ENCODE measurements around the gene NMT1.

The NMT1 gene

DNA sequence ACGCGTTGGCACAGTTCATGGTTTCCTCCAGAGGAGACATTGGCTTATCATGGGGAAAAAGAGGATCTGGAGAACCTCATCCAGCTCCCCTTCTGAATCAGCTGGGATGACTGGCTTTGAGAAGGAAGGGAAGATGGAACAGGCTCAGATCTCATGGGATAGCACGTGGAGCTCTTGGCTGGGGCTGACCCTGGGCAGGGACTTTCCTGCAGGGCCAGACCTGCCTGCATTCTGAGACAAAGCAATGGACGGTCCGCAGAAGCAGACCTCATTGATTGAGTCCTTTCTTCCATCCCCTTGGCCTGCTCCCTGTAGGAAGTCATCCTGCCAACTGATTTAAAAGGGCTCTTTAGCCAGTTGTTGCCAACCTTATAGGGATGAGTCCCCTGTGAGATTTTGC is 45.0 kb downstream of the NMT1 start:
- no peak for DNase-seq

DNA sequence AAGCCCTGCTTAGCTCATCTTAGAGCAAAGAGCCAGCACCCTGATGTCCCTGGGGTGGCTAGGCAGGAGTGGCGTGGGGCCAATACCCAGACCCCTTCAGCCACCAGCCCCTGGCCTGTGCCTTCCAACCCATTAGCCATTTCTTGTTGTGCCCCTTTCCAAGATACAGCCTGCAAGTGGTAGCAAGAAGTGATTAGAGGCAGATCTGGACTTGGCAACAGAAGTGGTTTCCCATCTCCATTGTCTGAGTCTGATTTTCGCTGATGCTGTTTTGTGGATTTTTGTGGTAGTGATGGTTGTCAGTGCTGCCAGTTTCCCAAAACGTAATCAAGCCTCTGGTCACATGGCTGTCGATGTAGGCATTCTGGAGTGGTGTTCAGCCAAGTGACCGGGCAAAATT is 45.5 kb downstream of the NMT1 start:
- DNase-seq: no peak

DNA sequence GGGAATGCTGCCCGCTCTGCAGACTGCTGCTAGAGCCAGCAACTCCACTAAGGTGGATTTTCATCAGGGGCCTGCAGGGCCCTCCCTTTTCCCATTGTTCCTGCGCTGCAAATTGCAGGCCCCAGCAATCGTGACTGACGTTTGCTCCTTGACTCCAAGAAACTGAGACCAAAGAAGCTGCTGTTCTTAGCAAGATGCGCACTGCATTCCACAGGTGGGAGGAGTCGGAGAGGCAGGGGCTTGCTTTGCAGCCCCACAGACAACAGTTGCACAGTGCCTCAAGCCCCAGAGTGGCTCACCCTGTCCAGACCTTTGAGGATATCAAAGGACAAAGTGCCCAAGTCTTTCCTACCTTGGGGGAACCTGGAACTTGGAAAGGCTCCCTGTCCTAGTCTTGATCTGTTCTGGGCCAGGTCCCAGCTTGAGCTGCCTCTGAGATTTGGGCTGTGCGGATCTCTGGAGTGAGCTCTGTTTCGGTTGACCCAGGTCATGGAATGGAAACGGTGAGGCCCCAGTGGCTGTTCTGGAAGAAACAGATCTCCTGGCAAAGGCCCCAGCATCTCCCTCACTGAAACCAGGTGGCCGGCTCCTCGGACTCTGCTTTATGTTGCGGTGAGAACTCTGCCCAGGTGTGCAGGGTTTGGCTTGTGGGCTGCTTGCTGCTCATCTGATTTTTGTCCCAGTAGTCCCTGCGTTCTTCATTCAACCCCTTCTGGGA is 46.3 kb downstream of the NMT1 start:
- DNase-seq: no peak

DNA sequence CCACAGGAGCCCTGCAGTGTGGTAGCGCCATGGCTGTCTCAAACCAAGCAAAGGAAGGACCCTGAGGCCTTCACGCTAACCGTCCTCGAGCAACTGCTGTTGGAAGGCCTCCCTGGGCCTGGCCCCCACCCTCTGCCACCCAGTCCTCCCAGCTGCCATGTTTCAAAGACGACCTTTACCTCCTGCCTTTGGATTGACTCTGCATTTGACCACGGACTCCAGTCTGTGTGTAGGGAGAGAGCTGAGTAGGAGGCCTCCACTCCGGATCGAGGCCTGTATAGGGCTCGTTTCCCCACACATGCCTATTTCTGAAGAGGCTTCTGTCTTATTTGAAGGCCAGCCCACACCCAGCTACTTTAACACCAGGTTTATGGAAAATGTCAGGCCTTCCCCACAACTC is 46.9 kb downstream of the NMT1 start:
- DNase-seq: no peak

DNA sequence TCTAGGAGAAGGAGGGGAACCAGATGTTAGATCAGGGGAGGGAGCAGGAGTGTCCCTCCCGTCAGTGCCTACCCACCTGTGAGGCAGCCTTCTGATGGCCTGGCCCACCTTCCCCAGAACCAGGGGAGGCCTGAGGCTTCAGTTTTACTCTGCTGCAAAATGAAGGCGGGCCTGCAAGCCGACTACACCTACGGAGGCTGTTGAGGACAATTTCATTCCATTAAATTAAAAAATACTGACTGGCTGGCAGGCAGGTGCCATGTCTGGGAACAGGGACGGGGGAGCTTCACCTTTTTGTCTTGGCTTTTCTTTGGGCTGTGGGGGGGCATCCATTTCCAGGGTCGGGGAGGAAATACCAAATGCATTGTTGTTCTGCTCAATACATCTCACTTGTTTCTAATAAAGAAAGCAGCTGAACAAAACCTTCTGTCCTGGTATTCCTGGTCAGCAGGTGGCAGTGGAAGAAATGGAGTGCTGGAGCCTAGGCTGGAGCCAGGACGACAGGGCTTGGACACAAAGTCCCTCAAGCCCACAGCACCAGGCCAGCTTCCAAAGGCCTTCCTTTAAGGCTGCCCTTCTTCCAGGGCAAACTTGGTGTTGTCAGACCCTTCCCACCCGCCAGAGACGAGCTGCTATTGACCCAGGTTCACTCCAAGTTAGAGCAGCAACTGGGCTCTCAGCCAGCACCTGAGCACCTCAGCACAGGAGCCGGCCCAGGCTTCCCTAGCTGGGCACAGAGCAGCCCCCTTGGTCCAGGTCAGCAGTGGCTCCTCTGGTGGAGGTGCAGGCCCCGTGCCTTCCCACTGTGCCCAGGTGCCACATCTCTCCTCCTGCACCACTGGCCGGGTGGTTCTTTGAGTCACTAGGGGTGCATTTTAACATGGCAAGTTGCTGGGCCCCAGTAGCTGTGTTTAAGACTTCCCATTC is 47.7 kb downstream of the NMT1 start:
- DNase-seq: no peak

DNA sequence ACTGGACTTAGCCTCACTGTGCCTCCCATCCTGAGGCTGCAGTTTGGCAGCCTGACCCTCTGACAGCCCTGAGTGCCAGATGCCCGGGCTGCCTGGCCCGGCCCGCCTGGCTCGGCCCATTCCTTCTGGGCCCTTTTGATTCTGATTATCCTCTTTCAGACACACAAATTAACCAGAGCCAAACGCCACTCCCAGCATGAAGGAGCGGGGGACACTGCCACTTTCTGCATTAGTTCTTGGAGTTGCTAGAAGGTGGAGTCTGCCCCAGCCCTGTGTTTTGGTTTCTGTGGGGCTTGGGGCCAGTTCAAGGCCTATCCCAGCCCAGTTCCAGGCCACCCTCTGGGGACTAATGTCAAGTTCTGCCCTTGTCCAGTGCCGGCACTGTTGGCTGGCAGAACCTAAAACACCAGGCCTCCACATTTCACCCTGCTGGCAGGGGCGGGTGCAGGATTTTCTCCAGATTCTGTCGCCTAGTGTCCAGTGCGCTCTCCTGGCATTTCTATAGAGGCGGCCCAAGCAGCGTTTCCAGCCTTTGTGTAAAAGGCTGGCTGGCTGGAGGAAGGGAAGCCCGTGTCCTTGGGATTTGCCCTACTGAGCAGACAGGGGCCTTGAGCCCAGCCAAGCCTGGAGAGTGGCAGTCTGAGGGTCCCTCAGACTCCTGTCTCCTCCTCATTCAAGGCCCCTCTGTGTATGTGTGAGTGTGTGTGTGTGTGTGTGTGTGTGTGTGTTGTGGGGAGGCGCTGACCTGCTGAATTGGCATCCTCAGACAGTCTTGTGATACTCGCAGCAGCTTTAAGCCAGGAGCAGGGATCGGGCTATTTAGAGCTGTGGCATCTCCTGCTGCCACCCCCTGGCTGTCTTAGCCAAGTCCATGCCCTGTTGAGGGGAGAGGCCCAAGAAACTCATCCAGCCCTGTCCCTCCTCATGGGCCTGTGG is 49.8 kb downstream of the NMT1 start:
- no peak for DNase-seq

DNA sequence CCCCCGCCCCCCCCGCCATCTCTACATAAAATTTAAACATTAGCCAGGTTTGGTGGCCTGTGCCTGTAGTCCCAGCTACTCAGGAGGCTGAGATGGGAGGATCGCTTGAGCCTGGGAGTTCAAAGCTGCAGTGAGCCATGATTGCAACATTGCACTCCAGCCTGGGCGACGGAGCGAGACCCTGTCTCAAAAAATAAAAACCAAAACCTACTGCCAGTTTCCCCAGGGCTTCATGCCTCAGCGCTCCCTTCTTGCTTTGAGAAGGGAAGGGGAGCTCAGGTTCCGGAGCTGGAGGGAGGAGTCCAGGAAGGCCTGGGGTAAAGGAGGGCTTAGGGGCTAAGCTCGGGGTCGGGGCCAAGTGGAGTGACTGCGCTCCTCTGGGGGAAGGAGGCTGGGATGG is 50.7 kb downstream of the NMT1 start:
- DNase-seq: no peak

DNA sequence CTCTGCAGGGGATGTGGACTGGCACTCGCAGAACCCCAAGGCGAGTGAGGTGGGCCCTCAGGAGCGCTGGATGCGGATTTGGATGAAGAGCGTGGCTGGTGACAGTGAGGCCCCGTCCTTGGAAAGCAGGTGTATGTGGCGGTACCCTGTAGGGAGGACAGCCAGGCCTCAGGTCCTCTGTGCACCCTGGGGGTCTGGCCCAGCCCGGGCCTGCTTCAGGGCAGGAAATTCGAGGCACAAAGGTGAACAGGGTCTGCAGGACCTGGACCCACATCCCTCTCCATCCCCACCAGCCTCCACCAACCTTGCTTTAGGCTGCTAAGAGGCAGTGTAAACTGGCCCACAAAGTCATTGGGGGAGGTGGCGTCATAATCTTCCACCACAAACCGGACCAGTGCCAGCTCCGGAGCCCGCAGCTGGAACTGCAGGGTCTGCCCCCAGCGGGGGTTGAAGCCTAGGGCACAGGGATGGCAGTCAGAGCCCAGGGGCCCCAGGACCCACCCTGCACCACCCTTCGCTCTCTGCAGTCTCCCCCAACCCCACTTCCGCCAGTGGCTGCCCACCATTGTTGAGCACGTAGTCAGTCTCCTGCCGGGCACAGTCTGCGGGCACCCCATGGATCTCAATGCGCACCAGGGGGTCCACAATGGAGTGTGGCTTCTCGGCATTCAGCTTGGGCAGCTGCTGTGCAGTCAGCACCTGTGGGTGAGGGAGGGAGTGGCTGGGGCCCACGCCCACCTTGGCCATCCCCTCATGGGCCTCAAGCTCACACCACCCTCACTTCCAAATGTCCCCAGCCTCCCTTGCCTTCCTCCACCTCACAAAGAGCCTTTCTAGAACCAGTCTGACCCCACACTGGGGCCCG is 51.7 kb downstream of the NMT1 start:
- no peak for DNase-seq

DNA sequence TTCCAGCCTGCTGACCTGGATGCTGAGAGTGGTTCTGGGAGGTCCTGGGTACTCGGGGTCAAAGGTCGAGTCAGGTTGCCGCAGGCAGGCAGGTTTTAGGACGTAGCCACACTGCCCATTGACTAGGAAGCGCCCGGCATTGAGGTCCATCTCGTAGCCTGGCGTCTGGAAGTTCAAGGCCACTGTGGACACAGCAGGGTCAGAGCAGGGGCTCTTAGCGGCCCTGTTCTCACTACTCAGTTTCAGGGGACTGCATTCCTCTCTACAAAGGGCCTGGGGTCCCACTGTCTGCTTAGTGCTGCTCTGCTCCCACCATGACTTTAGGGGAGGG is 52.3 kb downstream of the NMT1 start:
- no peak for DNase-seq

DNA sequence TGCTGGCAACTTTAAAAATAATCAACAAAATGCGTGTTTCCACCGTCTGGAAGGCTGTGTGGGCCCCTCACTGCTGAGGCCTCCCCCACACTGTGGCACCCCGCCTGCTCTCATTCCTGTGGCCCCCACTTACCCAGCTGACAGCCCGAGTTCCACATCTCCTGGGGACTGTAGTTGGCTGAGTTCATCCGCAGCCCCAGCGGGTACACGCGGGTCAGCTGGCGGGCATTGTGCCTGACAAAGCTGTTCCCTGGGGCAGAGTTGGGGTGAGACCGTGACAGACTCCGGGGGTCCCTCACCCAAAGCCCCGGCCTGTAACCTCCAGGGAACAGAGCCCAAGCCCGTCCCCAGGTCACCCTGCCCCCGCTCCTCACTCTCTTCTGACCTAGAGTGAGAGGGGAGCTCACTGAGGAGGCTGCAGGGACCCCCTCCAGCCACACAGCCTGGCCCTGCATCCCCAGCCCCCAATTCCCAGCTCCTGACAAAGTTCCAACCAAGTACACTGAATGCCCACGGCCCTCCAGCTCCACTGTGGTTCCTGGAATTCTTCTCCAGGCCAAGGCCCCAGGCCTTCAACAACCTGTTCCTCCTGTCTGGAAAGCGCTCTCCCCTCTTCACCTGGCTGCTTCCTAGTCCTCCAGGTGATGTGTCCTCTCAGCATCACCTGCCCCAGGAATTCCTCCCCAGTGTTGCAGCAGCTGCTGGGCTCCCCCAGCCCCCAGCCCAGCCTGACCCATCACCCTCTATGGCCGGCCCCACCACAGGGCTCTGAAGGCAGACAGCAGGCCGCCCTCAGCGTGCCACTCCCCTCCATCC is 53.2 kb downstream of the NMT1 start:
- DNase-seq: no peak

DNA sequence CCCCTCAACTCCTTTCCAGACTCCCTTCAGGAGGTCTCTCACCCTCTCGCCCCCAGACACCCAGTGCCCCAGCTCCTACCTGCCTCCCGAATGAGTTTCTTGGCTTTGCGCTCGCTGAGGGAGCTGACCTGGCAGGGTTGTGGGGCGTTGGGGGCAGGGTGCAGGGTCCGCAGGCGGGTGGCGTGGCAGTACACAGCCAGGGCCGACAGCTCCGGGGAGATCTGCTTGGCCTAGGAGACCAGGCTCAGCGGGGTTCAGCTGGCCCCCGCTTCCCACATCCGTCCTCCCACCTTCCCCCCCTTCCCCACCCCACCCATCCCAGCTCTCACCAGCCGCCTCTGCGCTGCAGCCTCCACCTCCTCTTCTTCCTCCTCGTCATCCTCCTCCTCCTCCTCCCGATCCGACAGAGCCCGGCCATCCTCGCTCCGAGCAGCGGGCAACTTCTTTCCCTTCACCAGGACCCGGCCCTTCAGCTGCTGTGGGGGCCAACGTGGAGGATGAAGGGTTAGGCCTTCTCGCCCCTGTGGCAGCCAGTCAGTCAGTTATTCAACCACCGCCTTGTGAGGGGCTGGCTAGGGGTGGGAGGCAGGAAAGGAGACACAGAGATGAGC is 54.0 kb downstream of the NMT1 start:
- no peak for DNase-seq

DNA sequence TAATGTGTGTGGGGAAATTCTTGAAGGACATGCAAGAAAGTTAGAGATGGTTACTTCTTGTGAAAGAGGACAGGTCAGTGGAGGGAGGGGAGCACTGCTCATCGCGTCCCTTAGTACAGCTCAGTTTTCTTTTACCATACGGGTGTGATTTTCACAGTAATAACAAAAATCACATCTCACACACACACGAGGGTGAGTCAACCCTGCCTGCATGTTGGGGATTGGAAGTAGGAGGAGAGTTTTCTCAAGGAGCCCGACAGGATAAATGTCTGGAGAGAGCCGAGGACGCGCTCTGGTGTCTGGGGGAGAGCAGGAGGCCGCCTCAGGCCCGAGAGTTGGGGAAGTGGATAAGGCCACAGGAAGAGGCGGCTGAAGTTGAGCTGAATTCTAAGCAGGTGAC is 54.8 kb downstream of the NMT1 start:
- no peak for DNase-seq

DNA sequence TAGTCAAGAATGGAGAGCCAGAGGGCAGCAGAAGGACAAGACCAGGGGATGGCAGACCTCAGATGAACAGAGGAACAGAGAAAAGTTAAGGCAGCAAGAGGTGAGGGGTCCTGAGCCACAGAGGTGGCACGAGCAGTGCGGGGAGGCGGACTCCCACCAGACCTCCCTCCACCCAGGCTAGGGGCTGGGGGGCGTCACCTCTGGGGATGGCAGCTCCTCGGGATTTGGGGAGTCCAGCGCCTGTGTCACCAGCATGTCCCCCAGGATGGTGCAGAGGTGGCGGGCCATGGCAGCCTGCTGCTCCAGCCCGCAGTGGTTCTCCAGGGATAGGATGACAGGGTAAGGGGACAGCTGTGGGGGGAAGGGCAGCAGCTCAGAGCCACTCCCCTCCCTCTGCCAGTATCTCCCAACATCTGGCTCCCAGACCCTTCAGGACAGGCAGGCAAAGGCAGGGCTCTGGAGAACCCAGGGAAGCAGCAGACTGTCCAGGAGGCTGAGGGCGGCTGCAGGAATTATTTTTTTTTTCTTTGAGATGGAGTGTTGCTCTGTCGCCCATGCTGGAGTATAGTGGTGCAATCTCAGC is 55.4 kb downstream of the NMT1 start:
- DNase-seq: no peak

DNA sequence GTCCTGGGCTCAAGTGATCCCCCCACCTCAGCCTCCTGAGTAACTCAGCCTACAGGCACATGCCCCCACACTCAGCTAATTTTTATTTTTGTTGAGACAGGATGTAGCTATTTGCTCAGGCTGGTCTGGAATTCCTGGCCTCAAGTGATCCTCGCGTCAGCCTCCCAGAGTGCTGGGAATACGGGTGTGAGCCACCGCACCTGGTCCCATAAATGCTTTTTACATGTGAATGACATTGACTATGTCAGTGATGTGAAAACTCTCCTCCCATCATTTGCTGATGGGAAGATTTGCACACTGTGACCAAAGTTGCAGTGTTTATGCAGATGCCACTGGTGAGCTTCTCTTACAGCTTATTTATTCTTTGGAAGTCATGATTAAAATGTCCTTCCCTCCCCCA is 56.2 kb downstream of the NMT1 start:
- DNase-seq: no peak

DNA sequence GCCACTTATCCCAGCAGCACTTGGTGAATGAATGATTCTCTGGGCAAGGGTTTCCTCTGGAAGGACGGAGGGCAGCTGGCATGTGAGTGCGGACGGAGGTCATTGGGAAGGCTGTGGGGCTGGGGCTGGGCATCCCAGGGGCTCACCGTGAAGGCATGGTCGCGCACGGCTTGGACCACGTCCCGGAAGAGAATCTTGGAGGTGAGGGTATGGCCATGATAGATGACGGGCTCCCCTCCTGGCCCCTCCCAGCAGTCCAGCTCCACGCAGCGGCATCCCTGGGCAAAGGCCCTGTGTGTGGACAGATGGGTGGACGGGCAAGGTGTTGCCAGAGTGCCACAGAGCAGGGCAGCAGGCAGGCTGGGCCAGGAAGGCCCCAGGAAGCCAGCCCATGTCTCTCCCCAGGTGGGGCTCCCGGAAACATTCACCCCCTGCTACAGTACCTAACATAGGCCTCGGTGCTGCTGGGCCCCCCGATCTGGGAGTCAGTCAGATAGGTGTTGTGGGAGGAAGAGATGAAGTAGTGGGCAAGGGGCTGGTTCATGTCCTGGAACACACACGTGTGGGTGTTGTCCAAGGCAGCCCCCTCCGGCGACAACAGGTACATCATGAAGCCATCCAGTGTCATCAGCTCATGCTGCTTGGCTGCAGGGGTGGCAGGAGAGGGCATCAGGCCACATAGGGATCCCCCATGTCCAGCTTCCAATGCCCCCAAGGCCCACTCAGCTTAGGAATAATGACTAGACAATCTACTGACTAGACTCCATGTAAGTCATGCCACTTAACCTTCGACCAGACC is 56.9 kb downstream of the NMT1 start:
- DNase-seq: no peak

DNA sequence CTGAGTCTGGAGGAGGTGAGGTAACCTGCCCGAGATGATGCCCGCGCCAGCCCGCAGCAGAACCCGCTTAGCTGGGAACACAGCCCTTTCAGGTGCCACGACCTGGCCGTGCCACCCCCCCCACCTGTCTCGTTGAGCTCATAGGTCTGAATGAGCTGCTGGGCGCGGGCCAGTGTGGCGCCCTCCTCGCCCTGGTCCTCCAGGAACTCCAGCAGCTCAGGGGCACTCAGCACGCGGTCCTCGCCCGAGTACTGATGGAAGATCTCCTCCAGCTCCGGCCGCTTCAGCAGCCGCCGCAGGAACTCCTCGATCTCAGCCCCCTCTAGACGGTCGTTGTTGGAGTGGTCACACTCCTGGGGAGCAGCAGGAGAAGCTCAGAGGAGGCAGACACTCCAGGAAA is 57.6 kb downstream of the NMT1 start:
- DNase-seq: no peak

DNA sequence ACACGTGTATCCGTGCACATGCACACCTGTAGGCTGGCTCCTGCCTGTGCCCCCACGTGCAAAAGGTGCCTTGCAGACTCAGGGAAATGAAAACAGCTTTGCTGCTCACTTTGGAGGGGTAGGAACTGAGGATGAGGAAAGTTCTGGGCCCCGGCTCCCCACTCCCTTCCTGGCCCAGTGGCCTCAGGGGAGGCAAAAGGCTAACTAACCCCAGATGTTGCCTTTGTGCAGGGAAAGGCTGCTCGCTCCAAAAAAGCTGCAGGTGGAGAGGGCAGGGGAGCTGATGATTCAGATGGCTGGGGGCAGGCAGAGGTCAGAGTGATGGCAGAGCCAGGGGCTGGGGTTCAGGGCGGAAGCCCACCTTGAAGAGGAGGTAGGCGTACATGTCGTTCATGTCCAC is 58.8 kb downstream of the NMT1 start:
- no peak for DNase-seq

DNA sequence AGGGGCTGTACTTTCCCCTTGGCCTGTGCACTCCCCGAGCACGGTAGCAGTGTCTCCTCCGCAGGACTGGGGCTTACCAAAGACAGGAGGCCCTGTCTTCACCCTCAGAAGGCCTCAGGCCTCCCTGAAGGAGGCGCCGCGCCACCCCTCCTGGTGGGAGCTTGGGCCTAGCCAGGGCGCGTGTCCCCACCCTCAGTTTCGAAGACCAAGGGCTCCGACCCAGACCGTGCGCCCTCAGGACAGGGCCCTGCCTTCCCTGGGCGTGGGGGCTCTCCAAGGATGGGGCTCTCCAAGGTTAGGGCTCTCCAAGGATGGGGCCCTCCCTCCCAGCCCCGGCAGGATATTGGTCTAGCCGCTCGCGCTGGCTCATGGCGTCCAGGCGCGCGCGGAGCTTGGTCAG is 59.4 kb downstream of the NMT1 start:
- no peak for DNase-seq

DNA sequence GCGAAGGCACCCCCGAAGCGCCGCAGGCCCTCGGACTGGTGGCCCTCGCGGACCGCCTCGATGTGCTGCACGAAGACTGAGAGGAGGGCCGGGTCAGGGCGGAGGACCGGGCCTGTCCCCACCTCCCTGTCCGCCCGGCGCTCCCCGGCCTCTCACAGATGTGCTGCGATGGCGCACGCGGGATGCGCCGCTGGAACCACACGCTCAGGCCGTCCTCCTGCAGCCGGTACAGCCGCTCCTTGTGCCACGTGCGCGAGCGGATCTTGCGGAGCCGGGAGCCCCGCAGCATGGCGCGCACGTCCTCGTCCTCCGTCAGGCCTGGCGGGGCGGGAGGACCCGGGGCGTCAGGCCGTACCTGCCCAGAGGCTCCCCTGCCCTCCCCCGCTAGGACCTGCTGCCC is 59.9 kb downstream of the NMT1 start:
- DNase-seq: no peak
